ENCODE data around the gene MYL5. TPM values are rescaled to one million over a fixed set of nuclear protein-coding genes. Genes with fewer than 3 reads are reported as not detected.

The MYL5 gene
- total RNA-seq, 1 experiment from 2014 or later, result 11.7 TPM

DNA sequence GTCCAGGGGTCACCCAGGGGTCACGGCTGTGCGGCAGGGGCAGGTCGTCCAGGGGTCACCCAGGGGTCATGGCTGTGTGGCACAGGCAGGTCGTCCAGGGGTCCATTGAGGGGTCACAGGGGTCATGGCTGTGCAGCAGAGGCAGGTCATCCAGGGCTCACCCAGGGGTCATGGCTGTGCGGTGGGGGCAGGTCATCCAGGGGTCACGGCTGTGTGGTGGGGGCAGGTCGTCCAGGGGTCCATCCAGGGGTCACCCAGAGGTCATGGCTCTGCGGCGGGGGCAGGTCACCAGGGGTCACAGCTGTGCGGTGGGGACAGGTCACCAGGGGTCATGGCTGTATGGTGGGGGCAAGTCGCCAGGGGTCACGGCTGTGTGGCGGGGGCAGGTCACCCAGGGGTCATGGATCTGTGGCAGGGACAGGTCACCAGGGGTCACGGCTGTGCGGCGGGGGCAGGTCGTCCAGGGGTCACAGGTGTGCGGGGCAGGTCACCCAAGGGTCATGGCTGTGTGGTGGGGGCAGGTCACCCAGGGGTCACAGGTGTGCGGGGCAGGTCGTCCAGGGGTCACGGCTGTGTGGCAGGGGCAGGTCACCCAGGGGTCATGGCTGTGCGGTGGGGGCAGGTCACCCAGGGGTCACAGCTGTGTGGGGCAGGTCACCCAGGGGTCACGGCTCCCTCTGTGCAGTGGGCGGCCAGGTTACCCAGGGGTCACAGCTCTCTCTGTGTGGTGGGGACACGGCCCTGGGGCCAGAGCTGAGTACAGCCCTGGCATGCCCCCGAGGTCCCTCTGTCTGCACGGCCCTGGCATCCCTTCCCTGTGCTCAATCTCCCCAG is 16.3 kb upstream of the MYL5 start:
- Histone ChIP-seq H3K4me3 (ENCODE audit: low read depth, low read length, poor library complexity, severe bottlenecking) (no peak overlapping the region), H3K4me1 (ENCODE audit: insufficient read depth, low read length, poor library complexity, severe bottlenecking) (no peaks in the 10 kb centered on the region), H3K9me3 (ENCODE audit: low read depth, low read length, poor library complexity, severe bottlenecking) (no peaks in the 10 kb centered on the region), H3K27ac (ENCODE audit: low read depth, low read length, poor library complexity, severe bottlenecking) (no peak overlapping the region), H3K27me3 (replicated peaks; ENCODE audit: insufficient read depth, low read depth, low read length, poor library complexity) (no peaks in the 10 kb centered on the region), H3K36me3 (ENCODE audit: insufficient read depth, low read length, poor library complexity, severe bottlenecking) (no peaks in the 10 kb centered on the region)
- DNase-seq (ENCODE audit: low spot score), result no peak
- ChIA-PET POLR2A (ENCODE audit: low non-redundant PET) (no interaction called here), CTCF (no interaction called here)
- intact Hi-C loops (cut with micrococcal nuclease; ENCODE audit: unreplicated experiment), result no loop called here
- BruUV-seq (replicated peaks), result no TSS peak
- TF ChIP-seq EZH2 (IDR thresholded peaks at IDR 0.05; ENCODE audit: borderline replicate concordance, low read depth, low read length, poor library complexity, severe bottlenecking), result no peak
- no peak for TF ChIP-seq CTCF (conservative IDR thresholded peaks at IDR 0.05; ENCODE audit: low read depth, low read length)

DNA sequence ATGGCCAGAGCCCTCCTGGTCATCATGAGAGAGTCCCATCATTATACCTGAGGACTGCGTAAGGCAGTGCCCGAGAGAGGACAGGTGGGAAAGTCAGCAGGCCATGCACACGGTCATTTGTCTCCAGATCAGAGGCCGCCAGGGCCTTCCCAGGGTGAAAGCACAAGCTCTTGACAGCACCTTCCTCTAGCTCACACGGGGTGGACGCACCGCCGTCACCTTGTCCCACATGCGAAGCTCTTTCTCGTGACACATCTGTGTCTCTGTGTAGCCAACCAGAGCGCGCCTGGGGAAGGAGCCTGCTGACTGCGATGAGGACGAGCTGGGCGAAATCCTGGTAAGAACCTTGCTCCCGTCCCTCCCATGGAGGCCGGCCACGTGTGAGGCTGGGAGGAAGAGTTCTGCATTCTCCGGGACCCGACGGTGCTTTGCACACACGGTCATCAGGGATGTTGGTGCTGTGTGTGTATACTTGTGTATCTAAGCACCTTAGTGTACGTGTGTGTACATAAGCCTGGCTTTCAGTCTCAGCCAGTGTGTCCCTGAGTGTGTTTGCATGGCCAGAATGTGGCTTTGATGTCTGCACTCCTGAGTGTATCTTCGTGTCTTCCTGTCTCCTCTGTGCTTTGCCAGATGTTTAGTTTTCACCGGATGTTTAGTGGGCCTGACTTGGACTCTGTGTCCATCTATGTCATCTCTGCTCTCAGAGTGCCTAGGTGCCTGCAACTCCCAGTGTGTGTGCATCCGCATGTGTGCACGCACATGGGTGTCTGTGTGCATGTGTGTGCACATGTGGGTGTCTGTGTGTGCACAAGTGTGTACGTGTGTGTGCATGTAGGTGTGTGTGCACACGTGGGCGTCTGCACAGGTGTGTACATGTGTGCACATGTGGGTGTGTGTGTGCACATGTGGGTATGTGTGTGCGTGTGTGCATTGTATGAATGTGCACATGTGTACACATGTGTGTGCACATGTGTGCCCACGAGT is 15.4 kb upstream of the MYL5 start:
- no peak for TF ChIP-seq CTCF (conservative IDR thresholded peaks at IDR 0.05; ENCODE audit: low read depth, low read length)
- no peak for TF ChIP-seq EZH2 (IDR thresholded peaks at IDR 0.05; ENCODE audit: borderline replicate concordance, low read depth, low read length, poor library complexity, severe bottlenecking)
- no peak overlapping the region for H3K4me3 ChIP-seq (ENCODE audit: low read depth, low read length, poor library complexity, severe bottlenecking)
- H3K36me3 ChIP-seq (ENCODE audit: insufficient read depth, low read length, poor library complexity, severe bottlenecking), result no peaks in the 10 kb centered on the region
- intact Hi-C loops (cut with micrococcal nuclease; ENCODE audit: unreplicated experiment), result no loop called here
- POLR2A ChIA-PET (ENCODE audit: low non-redundant PET), result no interaction called here
- CTCF ChIA-PET, result no interaction called here
- no peak for DNase-seq (ENCODE audit: low spot score)
- H3K4me1 ChIP-seq (ENCODE audit: insufficient read depth, low read length, poor library complexity, severe bottlenecking), result no peaks in the 10 kb centered on the region
- no peak overlapping the region for H3K27ac ChIP-seq (ENCODE audit: low read depth, low read length, poor library complexity, severe bottlenecking)
- H3K27me3 ChIP-seq (replicated peaks; ENCODE audit: insufficient read depth, low read depth, low read length, poor library complexity), result no peaks in the 10 kb centered on the region
- BruUV-seq (replicated peaks), result no TSS peak
- no peaks in the 10 kb centered on the region for H3K9me3 ChIP-seq (ENCODE audit: low read depth, low read length, poor library complexity, severe bottlenecking)

DNA sequence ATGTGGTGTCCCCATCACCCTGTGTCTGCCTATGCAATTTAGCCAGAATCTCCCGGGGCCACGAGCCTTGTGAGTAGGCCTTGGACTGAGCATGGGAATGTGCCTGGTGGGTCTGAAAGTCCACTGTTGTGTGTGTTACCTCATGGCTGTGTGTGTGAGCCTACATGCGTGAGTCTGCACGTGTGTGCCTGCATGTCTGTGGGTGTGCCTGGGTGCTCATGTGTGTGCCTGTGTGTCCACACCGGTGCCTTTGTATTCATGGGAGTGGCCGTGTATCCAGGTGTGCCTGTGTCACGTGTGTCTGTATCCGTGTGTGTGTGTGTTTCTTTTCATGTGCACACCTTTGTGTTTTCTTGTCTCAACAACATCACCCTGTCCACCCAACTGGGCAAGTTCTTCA is 14.5 kb upstream of the MYL5 start:
- no peak for DNase-seq (ENCODE audit: low spot score)
- TF ChIP-seq EZH2 (IDR thresholded peaks at IDR 0.05; ENCODE audit: borderline replicate concordance, low read depth, low read length, poor library complexity, severe bottlenecking), result no peak
- no peak for TF ChIP-seq CTCF (conservative IDR thresholded peaks at IDR 0.05; ENCODE audit: low read depth, low read length)
- H3K27me3 ChIP-seq (replicated peaks; ENCODE audit: insufficient read depth, low read depth, low read length, poor library complexity), result no peaks in the 10 kb centered on the region
- H3K36me3 ChIP-seq (ENCODE audit: insufficient read depth, low read length, poor library complexity, severe bottlenecking), result no peaks in the 10 kb centered on the region
- H3K27ac ChIP-seq (ENCODE audit: low read depth, low read length, poor library complexity, severe bottlenecking), result no peak overlapping the region
- H3K4me1 ChIP-seq (ENCODE audit: insufficient read depth, low read length, poor library complexity, severe bottlenecking), result peaks cover 4% of the 10 kb centered on the region
- H3K4me3 ChIP-seq (ENCODE audit: low read depth, low read length, poor library complexity, severe bottlenecking), result no peak overlapping the region
- intact Hi-C loops (cut with micrococcal nuclease; ENCODE audit: unreplicated experiment), result no loop called here
- CTCF ChIA-PET, result no interaction called here
- no TSS peak for BruUV-seq (replicated peaks)
- POLR2A ChIA-PET (ENCODE audit: low non-redundant PET), result interaction anchor here (0.8 kb wide), 1 partner anchor 14 kb away, joined by 3 read pairs; the partner anchor contains the start of genes ATP5ME and MYL5
- no peaks in the 10 kb centered on the region for H3K9me3 ChIP-seq (ENCODE audit: low read depth, low read length, poor library complexity, severe bottlenecking)

Measured in A673 (cell line).